ENCODE measurements around the gene PCDHGC4.

DNA sequence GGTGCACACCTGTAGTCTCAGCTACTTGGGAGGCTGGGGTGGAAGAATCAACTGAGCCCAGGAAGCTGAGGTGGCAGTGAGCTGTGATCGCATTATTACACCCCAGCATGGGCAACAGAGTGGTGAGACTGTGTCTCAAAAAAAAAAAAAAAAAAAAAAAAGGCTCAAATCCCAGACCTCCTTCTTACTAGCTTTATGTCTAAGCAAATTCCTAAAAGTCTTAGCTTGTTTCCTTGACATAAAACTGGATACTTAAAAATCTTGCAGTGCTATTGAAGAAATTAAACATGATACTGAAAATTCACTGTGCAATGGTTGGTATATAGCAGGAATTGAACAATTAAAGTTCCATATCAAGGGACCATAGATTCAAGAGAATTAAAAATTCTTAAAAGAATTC, 49.1 kb downstream of the PCDHGC4 start:
- TF ChIP-seq CTCF (IDR thresholded peaks at IDR 0.05; ENCODE audit: low read length) (no peak), EZH2phosphoT487 (IDR thresholded peaks at IDR 0.05; ENCODE audit: low read length) (no peak)

Data from MM.1S (cell line).